CD4-positive, alpha-beta T cell treated with Interleukin-15 for 1 hour (primary cell): ENCODE measurements around the gene NEK10.
"Not testable (repeated sequence)": the region's sequence is repeated elsewhere in the genome, so short reads cannot be mapped to it uniquely, and the experiment has no call there.

Experiments
- DNase-seq: peaks from one replicate; pipeline ENCODE4 v3.0.0-alpha.2; 2020

NEK10 gene

DNA sequence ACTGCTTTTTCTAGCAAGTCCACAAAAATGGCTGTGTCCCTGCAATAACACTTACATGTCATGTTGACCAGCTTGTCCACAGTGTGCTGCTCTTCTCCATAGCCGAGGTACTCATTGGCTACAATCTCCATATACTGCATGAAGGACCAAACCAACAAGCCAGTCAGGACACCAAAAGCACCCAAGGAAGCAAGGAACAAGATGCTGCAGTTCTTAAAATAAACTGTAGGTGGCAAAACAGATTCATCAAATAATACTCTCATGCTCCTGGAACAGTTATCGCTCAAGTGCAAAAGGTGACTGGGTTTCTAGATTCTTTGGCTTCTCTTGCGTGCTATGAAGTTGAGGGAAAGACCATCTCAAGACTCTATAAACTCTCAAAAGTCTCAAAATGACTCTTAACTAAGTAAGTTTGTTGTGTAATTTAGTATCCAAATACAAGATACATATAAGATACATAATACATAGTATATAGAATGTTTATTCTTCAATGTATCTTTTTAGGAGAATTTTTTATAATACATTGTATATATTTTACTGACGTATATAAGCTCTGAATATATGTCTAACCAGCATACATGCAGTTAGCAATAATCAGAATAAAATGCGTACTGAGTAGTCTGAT lies 57.0 kb downstream of the NEK10 start:
- DNase-seq: no peak

DNA sequence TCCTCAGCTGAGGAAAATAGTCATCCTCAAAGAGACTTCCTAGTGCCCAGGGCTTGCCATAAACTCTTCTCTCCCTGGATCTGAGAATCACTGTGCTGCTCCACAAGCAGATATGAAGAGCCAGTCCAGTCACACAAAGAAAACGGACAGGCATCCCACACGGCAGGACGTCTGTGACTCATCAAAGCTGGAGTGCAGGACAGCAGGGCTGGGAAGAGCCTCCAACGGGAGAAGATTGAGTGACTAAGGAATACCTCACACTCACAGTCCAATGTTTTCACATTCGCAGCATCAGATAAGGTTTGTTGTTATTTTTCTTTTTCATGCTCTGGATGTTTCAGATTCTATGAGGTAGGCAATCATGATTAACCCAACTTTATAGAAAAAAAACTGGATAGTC lies 57.8 kb downstream of the NEK10 start:
- DNase-seq: no peak

DNA sequence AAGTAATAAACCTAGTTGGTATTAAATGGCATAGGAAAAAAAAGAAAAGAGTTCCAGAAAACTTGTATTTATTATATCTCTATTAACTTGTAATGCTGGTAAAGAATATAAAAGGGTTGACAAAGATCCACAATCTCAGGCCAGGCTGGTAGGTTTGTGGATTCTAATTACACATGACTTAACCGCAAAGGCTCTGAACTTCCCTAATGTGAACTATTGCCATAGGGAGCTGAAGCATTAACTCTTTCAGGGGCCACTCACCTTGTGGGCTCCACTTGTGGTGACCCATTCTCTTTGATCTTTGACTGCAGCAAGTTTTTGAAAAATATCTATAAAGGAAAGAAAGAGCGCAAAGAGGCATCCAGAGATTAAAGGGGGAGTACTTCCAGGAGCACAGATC lies 58.5 kb downstream of the NEK10 start:
- no peak for DNase-seq

DNA sequence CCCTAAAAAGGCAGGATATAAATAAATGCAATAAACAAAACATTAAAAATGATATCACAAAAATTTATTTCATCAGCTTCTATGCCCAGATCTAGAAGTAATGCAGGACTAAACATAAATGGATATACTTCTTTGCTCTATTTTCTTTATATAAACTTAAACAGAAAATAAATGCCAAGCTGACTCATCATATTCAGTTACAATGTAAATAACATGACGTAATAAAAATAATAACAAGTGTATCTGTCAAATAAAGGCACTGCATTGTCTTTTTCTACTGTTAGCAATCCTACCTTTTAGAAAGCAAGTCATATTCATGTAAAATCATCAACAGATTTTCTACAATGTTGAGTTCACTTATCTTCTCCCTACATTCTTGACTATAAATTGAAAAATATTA lies 61.6 kb downstream of the NEK10 start:
- DNase-seq: no peak

DNA sequence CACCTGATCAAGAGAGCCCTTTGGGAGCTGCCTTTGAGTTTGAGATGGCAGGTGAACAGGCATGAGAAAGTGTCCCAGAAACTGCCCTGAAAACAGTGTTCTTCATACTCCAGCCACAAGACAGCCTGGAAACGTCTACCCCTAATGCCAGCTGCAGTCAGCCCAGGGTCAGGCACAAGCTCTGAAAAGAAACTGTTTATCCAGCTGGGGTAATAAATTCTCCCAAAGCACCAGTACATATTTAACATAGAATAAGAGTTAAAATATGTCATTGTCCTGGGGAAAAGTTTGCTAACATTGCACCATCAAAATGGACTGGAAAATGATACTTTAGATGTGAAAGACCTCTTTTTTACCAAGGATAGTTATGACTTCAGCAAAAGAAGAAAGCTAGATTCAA lies 66.3 kb downstream of the NEK10 start:
- no peak for DNase-seq

DNA sequence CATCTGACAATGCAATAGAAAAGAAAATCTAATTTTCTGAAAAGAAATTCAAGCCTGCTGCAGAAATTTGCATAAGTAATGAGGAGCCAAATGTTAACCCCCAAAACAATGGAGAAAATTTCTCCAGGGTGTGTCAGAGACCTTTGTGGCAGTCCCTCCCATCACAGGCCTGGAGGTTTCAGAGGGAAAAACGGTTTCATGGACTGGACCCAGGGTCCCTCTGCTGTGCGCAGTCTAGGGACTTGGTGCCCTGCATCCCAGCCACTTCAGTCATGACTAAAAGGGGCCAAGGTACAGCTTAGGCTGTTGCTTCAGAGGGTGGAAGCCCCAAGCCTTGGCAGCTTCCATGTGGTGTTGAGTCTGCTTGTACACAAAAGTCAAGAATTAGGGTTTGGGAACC lies 70.2 kb downstream of the NEK10 start:
- DNase-seq: not testable (repeated sequence)

DNA sequence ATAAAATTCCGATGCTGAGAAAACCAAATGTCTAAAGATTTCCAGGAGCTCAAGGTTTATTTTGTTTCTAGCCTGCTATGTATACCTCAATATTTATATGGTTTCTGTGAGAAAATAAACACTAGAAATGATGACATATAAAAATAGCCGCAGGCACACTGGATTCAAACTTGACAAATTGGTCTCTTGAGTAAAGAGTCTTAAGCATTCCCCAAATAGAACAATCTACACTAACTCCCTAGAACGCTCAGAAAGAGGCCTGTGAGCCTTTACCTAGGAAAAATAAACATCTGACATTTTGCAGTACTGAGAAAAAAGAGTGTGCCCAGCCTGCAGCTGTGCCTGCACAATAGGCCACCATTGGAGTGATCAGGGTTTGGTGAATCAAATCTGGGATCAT lies 75.2 kb downstream of the NEK10 start:
- no peak for DNase-seq

DNA sequence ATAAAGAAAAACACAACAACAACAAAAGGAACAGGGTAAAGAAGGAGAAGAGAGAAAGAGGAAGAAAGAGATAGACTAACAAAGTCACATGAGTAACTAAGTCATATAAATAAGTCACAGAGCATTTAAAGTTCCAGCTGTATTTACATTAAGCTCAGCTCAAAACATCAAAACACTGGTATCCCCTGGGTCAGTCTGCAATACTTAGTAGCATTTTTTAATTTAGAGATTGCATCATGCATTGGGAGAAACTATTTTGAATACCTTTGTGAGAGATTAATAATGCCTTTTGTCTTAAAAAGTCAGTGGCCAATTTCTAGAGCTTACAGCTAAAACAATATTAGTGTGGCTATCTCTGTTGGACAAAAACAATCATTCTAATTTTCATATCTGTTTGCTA lies 78.4 kb downstream of the NEK10 start:
- DNase-seq: no peak

DNA sequence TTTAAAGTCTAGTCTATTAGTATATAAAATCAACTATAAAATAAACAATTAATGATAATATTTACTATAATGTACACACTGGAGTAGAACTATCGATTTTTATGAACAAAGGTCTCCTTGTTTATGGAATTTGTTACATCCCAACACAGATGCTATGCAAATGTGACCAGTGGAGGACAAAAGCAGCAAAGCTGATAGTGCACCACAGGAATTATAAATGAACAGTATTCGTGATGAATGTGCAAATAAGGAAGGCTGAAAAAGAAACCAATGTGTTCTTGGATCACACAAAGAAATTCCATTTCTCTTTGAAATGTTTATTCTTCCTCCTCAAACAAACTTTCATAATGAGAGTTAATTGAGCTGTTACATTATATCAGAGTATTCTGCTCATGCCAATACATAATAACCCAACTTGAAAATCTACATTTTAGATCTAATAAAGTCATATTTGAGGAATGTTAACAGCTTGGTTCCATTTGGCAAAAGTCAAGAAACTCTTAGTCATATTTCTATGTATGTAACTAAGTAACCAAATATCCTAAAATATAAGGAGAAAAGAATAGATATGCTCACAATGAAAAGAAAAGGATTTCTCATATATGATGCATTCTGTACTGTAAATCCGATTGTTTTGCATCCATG lies 79.3 kb downstream of the NEK10 start:
- DNase-seq: no peak

DNA sequence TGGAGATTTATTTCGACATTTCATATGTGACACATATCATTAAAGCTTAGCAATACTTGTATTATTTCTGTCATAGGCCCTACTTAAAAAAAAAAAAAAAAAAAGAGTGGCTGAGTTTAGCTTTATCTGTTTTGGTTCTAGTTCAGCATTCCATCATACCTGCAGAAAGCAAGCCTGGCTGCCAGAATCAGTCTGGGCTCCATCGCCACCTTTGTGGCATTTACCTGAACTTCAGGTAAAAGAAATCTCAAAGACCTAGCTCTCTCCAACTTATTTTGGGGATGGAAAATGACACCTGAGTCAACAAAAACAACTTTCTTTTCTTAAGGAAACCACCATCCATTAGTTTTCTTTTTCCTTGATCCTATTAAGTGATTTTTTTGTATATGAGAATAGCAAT lies 82.1 kb downstream of the NEK10 start:
- DNase-seq: no peak

DNA sequence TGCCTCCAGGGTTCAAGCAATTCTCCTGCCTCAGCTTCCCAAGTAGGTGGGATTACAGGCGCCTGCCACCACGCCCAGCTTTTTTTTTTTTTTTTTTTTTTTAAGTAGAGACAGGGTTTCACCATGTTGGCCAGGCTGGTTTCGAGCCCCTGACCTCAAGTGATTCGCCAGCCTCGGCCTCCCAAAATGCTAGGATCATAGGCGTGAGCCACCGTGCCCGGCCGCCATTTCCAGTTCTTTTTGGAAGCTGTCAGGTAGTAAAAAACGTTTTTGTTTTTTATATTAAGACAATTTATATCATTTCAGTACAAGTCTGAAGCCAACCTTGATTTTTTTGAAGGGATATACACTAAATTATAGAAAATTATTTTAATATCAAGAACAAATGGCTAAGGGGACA lies 82.7 kb downstream of the NEK10 start:
- not testable (repeated sequence) for DNase-seq

DNA sequence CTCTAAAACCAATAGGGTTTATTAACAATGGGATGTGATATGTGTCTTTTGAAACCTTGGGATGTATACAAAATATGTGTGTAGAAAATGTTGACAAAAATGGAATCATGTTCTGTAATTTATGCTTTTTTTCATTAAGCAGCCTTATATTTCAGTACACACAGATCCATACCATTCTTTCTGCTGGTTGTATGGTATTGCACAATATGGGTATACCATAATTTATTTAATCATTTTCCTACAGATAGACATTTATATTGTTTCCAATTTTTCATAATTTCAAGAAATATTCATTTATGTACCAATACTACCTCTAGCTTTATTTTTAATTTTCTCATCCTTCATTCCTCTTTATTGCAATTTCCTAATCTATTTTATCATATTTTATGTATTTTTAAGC lies 83.5 kb downstream of the NEK10 start:
- no peak for DNase-seq

DNA sequence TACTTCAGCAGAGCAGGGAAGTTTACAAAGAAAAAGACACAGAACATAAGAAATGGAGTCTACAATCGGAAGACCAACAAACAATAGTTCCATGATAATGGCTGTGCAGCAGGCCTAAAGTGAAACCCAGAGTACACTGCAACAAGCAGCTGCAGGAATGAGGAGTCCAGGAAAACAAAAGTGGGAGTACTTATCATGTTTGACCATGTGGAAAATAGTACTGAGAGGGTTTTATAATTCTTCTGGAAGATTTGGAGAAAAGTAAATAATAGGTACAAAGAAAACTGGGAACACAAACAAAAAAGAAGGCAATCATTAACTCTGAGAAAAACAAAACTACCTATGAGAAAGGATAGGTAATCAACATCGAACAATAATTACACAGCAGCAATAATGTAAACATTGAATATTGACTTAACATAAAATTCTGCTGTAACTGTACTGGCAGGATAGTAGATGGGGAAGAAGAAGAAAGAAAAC lies 87.5 kb downstream of the NEK10 start:
- DNase-seq: no peak

DNA sequence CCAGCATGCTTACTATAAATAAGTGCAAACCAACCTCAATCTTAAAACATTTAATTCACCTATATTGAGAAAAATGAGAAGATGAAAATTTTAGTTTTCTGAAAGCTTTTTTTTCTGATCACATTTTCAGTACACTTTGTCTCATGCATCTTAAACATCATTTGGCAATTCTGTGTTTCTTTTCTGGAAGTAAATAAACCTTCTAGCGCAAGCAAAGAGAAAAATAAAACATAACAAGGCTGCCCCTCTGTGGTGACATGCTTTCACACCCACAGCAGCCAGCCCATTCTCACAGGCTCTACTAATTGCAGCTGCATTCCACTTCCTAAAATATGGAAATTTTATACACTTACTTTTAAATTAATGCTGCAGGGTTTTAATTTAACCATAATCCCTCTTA lies 90.1 kb downstream of the NEK10 start:
- no peak for DNase-seq

DNA sequence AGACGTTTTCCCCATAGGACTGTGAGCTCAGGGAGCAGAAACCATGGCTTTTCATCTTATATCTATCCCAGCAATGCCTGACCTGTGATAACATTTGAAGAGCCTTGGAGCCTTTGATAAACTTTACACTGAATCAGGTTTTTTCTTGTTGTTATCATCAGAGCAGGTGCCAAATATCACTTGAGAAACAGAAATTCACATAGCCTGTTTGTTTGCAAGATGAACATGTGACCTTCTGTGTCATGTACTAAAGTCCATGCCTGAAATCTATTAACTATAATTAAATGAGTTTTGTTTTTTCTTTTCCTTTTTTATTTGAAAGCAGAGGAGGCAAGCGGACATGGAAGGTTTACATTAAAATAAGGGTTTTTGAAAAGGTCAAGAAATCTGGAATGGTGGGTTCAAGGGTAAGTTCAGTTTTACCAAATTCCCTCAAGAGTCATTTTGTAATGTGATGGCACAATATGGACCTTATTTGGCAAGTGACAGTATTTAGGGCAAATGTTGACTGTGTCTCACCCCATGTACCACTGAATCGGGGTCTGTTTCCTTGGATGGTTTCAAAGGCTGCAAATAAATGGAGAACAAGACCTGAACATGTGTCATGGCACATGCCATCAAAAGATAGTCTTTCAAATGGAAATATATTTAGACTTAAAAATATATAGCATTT lies 90.7 kb downstream of the NEK10 start:
- DNase-seq: no peak

DNA sequence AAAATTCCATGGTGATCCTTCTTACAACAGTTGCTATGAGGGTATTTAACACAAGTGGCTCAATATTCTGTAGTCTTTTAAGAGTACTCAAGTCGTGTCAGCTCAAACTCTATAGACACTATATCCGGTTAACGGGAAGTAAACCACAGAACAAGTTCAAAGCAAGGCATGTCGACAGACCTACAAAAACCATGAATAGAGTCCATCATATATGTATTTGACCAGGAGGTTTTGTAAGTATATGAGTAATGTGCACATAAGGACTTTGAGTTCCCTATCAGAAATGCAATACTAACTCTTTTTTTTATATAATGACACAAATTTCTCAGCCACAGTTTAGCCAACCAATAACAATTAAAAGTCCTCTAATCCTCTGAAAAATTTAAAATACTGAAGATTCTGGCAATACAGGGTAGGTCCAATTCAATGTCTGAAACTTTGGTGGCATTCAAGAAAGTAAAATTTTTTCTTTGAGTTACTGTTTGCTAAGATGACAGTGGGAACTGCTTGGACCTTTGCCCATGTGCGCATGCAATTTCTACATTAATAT lies 93.7 kb downstream of the NEK10 start:
- DNase-seq: no peak

DNA sequence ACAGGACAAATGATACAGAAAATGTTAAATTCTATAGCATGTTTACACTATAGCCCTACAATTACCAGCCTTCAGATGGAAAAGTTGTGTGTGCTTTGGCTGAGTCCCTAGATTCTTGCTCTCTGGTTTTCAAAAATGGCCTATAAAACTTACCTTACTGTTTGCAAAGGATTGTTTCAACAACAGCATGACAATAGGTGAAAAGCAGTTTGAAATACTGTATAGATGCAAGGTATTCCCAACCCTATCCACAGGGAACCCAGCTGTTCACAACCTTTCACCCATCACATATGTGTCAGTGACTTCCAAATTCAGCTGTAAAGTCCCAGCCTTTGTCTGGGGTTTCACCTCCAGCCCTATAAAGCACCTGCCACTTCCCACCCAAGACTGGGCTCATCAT lies 97.3 kb downstream of the NEK10 start:
- no peak for DNase-seq

DNA sequence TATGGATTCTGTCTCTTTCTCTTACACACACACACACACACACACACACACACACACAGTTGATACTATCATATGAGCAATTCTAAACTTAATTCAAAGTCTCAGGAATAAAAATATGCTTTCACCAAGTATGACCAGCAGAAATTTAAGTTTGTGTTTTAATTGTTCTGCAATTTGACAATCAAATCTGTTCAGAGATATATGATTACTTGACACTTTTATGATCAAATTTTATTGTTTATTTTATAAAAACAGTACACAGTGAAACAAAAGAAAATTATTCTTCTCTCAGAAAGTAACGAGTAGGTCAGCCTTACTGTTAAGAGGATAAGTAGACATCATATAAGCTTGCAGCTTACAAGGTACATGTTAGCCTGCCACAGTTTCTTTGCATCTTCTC lies 114.3 kb downstream of the NEK10 start:
- no peak for DNase-seq

DNA sequence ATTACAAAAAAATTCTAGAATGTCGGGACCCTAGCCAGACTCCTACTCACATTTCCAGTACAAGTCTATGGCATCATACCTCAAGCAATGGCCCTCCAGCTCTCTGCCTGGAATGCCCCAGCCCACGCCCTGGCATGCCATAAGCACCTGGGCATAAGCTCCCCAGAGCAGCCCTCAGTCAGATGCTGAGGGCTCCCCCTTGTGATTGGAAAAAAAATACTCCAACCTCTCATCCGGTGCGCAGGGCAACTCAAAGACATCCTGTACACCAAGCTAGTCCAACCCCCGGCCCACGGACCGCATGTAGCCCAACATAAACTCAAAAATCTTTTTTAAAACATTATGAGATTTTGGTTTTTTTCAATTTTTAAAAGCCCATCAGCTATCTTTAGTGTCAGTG lies 115.4 kb downstream of the NEK10 start:
- no peak for DNase-seq

DNA sequence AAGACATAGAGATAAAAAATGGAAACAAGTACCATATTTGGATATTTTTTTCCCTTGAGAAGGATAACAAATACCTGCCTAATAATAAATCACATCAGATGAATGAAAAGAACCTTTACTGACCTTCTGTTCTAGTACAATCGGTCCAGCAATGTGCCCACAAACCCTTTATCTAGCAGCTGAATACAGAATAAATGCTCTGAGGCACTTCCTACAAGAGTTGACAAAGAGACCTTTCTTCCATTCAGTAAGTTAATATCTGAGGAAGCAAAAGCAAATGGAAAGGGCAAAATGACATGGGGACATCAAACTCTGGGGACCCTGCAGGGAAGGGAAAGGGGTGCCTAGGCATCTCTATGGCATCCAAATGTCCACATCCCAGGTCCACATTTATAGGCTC lies 115.8 kb downstream of the NEK10 start:
- no peak for DNase-seq

DNA sequence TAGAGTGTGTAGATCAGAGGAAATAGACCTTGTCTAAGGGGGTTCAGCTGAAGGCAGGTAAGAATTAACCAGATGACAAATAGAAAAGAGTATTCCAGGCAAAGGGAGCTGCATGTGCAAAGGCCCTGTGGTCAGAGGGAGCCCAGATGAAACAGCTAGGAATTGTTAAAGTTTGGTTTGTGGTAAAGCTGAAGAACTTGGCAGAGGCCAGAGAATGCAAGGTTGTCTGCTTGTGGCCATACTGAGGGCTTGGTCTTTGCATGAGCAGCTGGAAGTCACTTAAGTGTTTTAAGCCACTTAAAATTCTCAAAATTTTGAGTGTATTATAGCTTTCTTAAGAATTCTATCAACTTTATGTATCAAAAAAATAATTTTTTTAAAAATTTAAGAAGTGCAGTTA lies 116.5 kb downstream of the NEK10 start:
- DNase-seq: no peak

DNA sequence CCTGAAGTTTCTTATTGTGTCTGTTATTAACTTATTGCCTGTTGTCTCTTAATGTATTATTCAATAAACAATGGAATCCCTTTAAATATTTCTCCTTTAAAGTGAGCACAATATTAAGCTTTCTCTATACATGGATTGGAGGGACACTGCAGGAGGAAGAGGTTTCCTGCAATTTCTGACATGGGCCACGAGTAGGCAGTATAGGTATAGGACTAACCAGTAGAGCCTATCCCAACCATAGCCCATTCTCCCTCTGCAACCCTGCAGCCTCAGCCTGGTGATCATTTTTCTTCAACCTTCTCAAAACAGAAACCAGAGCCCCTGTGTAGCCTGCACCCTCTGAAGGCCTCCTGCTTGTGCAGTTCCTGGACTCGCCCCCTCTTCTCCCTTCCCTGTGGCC lies 124.8 kb downstream of the NEK10 start:
- no peak for DNase-seq

DNA sequence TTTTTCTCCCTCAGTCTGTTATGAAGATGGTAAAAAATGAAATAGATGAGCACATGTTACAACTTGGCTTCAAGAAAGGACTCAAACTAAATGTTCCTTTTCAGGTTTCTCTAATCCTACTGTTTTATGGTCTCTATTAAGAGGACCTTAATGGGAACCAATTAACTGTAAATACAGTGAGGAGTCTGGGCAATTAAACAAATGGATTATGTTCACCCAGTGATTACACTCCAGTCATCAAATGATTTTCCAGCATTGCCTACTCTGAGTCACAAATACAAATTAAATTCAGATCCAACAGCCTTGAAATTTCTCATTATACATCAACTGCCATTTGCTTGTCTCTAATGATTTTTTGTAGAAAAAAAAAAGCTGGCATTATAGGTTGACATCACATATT lies 129.2 kb downstream of the NEK10 start:
- DNase-seq: no peak

DNA sequence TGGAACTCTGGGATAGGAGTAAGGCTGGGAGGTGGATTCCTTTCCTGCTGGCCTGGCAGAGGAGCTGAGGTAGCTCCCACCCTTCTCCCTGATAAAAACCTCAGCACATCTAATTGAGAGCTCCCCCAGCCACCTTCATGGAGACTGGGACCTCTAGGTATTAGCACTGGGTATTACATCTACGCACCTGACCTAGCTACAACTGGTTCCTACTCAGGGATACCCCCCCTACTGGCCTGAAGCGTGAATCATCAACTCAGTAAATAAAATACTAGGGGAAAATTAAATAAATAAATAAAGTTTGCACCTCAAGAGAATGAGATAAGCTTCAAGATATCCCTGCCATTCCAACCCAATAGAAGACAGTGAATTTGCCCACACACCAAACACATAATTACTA lies 140.4 kb downstream of the NEK10 start:
- DNase-seq: no peak
